HepG2 (cell line): ENCODE measurements around the gene FANCF. TPM values are rescaled to one million over a fixed set of nuclear protein-coding genes. Genes with fewer than 3 reads are reported as not detected.

Experiments
- CSRNP1 ChIP-seq: sonication (generic); formaldehyde crosslinking; IDR thresholded peaks from 2 replicates; pipeline ENCODE4 v1.8.1; 2023; ENCODE audit warnings: mild to moderate bottlenecking, missing genetic modification reagents
- ETS1 ChIP-seq: sonication (generic); formaldehyde crosslinking; IDR thresholded peaks from 2 replicates; pipeline ENCODE4 v1.4.0; 2020; ENCODE audit warnings: missing genetic modification reagents
- GABPB1 ChIP-seq: IDR thresholded peaks from 2 replicates; pipeline ENCODE4 v1.6.1; 2016; ENCODE audit warnings: mild to moderate bottlenecking, missing genetic modification reagents, moderate library complexity, missing compliant biosample characterization
- NCOA1 ChIP-seq: sonication (generic); formaldehyde crosslinking; IDR thresholded peaks from 2 replicates; pipeline ENCODE4 v1.9.0; 2021; ENCODE audit warnings: missing genetic modification reagents
- NFYB ChIP-seq: sonication (generic); formaldehyde crosslinking; IDR thresholded peaks from 2 replicates; pipeline ENCODE4 v1.4.0; 2020; ENCODE audit warnings: missing genetic modification reagents
- PATZ1 ChIP-seq: sonication (generic); formaldehyde crosslinking; IDR thresholded peaks from 2 replicates; pipeline ENCODE4 v1.4.0; 2020; ENCODE audit warnings: missing genetic modification reagents
- PRMT3 ChIP-seq: sonication (generic); formaldehyde crosslinking; IDR thresholded peaks from 2 replicates; pipeline ENCODE4 v1.8.1; 2022; ENCODE audit warnings: low read depth, mild to moderate bottlenecking, moderate library complexity, missing genetic modification reagents, borderline replicate concordance
- YEATS4 ChIP-seq: sonication (generic); formaldehyde crosslinking; IDR thresholded peaks from 2 replicates; pipeline ENCODE4 v1.4.0; 2020; ENCODE audit warnings: missing genetic modification reagents, borderline replicate concordance
- ZBTB2 ChIP-seq: sonication (generic); formaldehyde crosslinking; IDR thresholded peaks from 2 replicates; pipeline ENCODE4 v1.8.0; 2022; ENCODE audit warnings: low read depth, missing genetic modification reagents
- ZBTB7B ChIP-seq: sonication (generic); formaldehyde crosslinking; IDR thresholded peaks from 2 replicates; pipeline ENCODE4 v1.4.0; 2020; ENCODE audit warnings: missing genetic modification reagents
- ZKSCAN8 ChIP-seq: IDR thresholded peaks from 2 replicates; pipeline ENCODE4 v1.6.1; 2016; ENCODE audit warnings: borderline replicate concordance, missing genetic modification reagents, missing compliant biosample characterization
- ZNF263 ChIP-seq: sonication (generic); formaldehyde crosslinking; IDR thresholded peaks from 2 replicates; pipeline ENCODE4 v1.4.0; 2020; ENCODE audit warnings: missing genetic modification reagents
- ZNF280D ChIP-seq: sonication (generic); formaldehyde crosslinking; IDR thresholded peaks from 2 replicates; pipeline ENCODE4 v1.5.1; 2020; ENCODE audit warnings: mild to moderate bottlenecking, missing genetic modification reagents
- ZNF296 ChIP-seq: sonication (generic); formaldehyde crosslinking; conservative IDR thresholded peaks from 2 replicates; pipeline ENCODE4 v1.5.0; 2020; ENCODE audit warnings: mild to moderate bottlenecking, missing genetic modification reagents
- ZNF333 ChIP-seq: sonication (generic); formaldehyde crosslinking; IDR thresholded peaks from 2 replicates; pipeline ENCODE4 v1.4.0; 2020; ENCODE audit warnings: mild to moderate bottlenecking, missing genetic modification reagents, borderline replicate concordance
- ZNF367 ChIP-seq: sonication (generic); formaldehyde crosslinking; IDR thresholded peaks from 2 replicates; pipeline ENCODE4 v1.4.0; 2020; ENCODE audit warnings: missing genetic modification reagents, borderline replicate concordance
- ZNF678 ChIP-seq: sonication (generic); formaldehyde crosslinking; IDR thresholded peaks from 2 replicates; pipeline ENCODE4 v1.4.0; 2020; ENCODE audit warnings: mild to moderate bottlenecking, missing genetic modification reagents
- ZNF768 ChIP-seq: sonication (generic); formaldehyde crosslinking; IDR thresholded peaks from 2 replicates; pipeline ENCODE4 v1.4.0; 2020; ENCODE audit warnings: missing genetic modification reagents
- ZNF891 ChIP-seq: sonication (generic); formaldehyde crosslinking; IDR thresholded peaks from 2 replicates; pipeline ENCODE4 v1.5.0; 2020; ENCODE audit warnings: mild to moderate bottlenecking, missing genetic modification reagents
- polyA plus RNA-seq, 8 experiments: library from polyadenylated mRNA; depleted of rRNA in 3 of 8; stranded (reverse) in 7 of 8; unstranded in 1 of 8; fragments of >200 nt; fragmentation: Illumina TruSeq in 4 of 8; extraction: Trizol in 4 of 8; gene quantifications; 2 replicates each; pipeline versions ENCODE4 v1.2.1 to v1.2.3, GENCODE V29; 2011 to 2016; ENCODE audit warnings: low read depth in 4 of 8, missing spikeins in 1 of 8, mixed read lengths in 1 of 8; ENCODE audit not compliant: insufficient read depth in 1 of 8
- total RNA-seq, 5 experiments: library from RNA; depleted of rRNA; stranded (reverse); fragments of >200 nt; fragmentation: Illumina TruSeq; extraction: Trizol; gene quantifications; 2 replicates each; pipeline ENCODE4 v1.2.3, GENCODE V29; 2016; ENCODE audit warnings: low read depth in 1 of 5

FANCF gene
- total and polyA plus RNA-seq, 2 of the 13 experiments (the other 11 are each of a cell fraction or from before 2014, with no cell fraction given) = 2.5 to 9.7 TPM

- TF ChIP-seq NFYB (CRISPR knock-in tag) (peak; percentile 100), ZBTB7B (CRISPR knock-in tag) (peak; percentile 47; the same call in 1 of the 2 replicates), ETS1 (CRISPR knock-in tag) (0 out of 2 replicates have a peak, but pooled peaks have one; percentile 21), ZNF678 (no peak), ZNF768 (CRISPR knock-in tag) (peak; percentile 66; the same call in 1 of the 2 replicates), ZNF263 (peak; percentile 66; the same call in 1 of the 2 replicates), ZNF891 (no peak), ZKSCAN8 (no peak), YEATS4 (CRISPR knock-in tag) (peak; percentile 95), PATZ1 (CRISPR knock-in tag) (no peak), CSRNP1 (CRISPR knock-in tag) (0 out of 2 replicates have a peak, but pooled peaks have one; percentile 50), PRMT3 (CRISPR knock-in tag) (no peak; the same call in 1 of the 2 replicates), ZBTB2 (CRISPR knock-in tag) (no peak), ZNF333 (CRISPR knock-in tag) (no peak), GABPB1 (CRISPR knock-in tag) (peak; percentile 96), ZNF280D (CRISPR knock-in tag) (no peak), NCOA1 (no peak), ZNF296 (CRISPR knock-in tag) (no peak), ZNF367 (CRISPR knock-in tag) (no peak)
Measured at GRCh38 chr11:22625448-22626287, at the start of gene FANCF (continued).
